Upper lobe of left lung (tissue), 4 donors: Measurements from ENCODE around the gene ATP2B2.

Source experiments
- POLR2A ChIP-seq, 4 donors: fragments of 450-650 bp; IDR thresholded peaks; one replicate each; pipeline ENCODE4 v1.5.1; 2016 to 2017; ENCODE audit warnings: antibody characterized with exemption in 4 of 4, mild to moderate bottlenecking in 2 of 4
- POLR2AphosphoS5 ChIP-seq, 2 donors: sonication (generic); formaldehyde crosslinking; IDR thresholded peaks; one replicate each; pipeline ENCODE4 v1.5.1; 2017; ENCODE audit warnings: antibody characterized with exemption in 2 of 2
- TF ChIP-seq, protein P1 (sequence below), 6 experiments: fragments of 450-650 bp in 4 of 6; fragments of 200-600 bp in 2 of 6; sonication (generic) in 2 of 6; IDR thresholded peaks; one replicate each; pipeline ENCODE4 v1.5.1; 2016 to 2019; ENCODE audit warnings: antibody characterized with exemption in 6 of 6

DNA sequence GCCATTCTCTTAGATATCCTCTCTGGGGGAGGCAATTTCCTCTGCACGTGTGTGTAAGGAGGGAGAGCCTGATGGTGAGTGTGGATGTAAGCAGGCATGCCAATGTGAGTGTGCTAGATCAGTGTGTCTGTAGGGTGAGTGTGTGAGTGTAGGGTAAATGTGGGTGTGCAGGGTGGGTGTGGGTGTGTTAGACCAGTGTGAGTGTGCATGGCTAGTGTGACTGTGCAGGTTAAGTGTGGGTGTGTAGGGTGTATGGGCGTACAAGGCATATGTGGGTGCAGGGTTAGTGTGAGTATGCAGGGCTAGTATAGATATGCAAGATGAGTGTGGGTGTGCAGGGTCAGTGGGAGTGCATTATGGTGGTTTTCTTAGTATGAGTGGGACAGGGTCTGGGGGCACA, 48.4 kb downstream of the ATP2B2 start:
- TF ChIP-seq POLR2A (IDR thresholded peaks at IDR 0.05) (no peak), POLR2AphosphoS5 (IDR thresholded peaks at IDR 0.05) (no peak)
- TF ChIP-seq, protein P1, sequence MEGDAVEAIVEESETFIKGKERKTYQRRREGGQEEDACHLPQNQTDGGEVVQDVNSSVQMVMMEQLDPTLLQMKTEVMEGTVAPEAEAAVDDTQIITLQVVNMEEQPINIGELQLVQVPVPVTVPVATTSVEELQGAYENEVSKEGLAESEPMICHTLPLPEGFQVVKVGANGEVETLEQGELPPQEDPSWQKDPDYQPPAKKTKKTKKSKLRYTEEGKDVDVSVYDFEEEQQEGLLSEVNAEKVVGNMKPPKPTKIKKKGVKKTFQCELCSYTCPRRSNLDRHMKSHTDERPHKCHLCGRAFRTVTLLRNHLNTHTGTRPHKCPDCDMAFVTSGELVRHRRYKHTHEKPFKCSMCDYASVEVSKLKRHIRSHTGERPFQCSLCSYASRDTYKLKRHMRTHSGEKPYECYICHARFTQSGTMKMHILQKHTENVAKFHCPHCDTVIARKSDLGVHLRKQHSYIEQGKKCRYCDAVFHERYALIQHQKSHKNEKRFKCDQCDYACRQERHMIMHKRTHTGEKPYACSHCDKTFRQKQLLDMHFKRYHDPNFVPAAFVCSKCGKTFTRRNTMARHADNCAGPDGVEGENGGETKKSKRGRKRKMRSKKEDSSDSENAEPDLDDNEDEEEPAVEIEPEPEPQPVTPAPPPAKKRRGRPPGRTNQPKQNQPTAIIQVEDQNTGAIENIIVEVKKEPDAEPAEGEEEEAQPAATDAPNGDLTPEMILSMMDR (IDR thresholded peaks at IDR 0.05): no peak
